Fibroblast of skin of abdomen (primary cell): Measurements from ENCODE around the gene OR6B2.

ENCODE experiments used
- DNase-seq: peaks from one replicate; pipeline ENCODE4 v3.0.0-alpha.2; 2013

OR6B2 gene

DNA sequence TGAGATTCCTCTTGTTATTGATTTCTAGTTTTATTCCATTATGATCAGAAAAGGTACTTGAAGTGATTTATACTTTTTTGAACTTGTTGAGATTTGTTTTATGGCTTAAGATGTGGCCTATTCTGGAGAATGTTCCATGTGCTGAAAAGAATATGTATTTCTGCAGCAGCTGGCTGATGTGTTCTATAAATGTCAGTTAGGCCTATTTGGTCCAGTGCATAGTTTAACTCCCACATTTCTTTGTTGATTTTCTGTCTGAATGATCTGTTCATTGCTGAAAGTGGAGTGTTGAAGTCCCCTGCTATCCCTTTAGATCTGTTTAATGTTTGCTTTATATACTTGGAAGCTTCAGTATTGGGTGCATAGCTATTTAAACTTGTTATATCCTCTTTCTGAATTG lies 7.1 kb upstream of the OR6B2 start:
- no peak for DNase-seq

DNA sequence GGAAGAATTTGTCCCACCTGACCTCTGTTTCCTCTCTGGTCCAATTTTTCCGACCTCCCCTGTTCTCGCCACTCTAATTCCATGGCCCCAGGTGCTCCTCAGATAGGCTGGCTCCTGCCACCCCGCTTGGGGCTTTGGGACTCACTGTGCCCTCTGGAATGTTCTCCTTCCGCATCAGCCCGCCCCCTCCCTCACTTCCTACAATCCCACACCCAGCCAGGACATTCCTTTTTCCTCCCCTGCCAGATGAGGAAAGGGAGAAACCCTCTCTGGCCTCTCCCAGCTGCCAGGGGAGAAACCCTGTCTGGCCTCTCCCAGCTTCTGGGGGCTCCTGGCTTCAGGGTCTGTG lies 3.1 kb upstream of the OR6B2 start:
- DNase-seq, result no peak

GRCh38 chr2:240032406-240033329 lies 2.4 kb upstream of the OR6B2 start:
- DNase-seq, result no peak

DNA sequence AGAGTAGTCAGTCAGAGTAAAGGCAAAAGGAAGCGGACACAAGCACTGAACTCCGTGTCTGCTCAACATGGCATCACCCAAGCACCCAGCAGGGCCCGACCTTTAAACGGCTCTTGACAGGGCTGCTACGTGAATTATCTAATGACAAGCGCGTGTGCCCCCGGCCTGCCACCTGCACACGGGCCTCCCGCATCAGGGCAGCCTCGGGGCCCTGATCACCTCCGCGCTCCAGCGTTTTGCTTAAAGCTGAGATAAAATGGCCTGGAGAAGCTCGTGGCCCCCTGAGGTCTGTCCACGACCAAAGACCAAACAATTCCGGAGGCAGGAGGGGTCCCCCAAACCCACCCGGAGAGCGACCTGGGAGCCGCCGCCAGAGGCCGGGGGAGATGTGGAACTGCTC lies 5.5 kb downstream of the OR6B2 start:
- no peak for DNase-seq

DNA sequence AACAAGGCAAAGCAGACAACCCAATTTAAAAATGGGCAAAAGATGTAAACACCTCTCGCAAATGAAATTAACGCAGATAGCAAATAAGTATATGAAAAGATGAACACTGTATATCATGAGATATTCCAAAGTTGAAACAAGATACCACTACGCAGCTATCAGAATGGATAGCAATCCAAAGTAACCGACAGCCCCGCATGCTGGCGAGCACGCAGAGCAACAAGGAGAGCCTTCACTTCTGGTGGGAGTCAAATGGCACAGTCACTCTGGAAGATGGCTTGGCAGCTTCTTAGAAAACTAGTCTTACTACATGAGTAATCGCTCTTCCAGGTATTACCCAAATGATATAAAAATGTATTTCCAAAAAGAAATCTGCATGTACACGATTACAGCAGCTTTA lies 6.4 kb downstream of the OR6B2 start:
- DNase-seq, result no peak

DNA sequence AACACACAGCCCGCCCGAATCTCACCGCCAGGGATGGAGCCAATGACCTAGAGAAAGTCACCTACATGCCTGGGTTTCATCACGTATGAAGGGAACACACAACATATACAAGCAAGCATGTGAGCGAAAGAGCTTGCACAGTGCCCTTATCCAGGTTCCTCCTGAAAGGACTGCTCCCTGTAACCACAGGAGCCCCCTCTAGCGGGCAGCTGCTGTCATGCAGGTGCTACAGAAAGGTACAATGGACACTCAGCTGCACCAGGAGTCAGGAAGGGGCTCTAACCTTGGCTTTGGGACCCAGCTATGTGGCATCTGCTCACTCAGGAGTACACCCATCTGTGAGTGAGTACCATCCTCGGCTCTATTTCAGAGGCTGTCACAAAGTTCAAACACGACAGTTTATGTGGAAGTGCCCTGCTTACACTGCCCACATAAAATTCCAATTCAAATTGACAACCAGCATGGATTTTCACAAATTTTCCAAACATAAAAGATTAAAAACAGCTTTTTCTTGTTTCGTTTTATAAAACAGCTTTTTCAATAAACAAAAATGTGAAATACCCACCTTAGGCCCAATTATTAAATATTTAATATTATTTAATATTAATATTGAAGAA lies 8.6 kb downstream of the OR6B2 start:
- peak; percentile 48 for DNase-seq

DNA sequence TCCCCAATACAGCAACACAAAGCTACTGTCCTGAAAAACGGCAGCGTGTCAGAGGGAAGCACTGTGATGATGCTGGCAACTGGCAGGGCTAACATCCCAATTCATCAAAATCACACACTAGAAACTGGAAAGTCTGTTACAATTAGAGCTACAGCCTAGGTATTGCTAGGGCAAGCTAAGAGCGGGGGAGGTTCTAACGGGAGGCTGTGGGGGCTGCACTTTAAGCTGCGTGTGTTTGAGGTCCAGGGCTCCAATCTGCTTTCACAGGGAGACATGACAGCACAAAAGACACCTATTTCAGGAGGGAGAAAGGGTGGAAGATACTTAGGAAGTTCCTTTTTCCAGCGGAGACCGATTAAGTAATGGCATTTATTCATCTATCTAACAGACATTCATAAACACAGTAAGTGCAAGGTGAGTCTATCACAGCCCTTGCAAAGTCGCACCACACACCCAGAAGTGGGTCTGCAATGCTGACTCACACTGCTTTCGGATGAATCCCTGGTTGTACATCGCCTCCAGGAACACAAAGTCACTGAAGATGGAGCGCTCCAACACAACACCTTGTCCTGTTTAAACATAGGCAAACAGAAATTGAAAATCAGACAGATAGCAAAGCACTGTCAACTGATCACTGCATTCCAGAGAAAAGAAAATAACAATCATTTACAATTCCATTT lies 12.0 kb downstream of the OR6B2 start:
- DNase-seq, result no peak

DNA sequence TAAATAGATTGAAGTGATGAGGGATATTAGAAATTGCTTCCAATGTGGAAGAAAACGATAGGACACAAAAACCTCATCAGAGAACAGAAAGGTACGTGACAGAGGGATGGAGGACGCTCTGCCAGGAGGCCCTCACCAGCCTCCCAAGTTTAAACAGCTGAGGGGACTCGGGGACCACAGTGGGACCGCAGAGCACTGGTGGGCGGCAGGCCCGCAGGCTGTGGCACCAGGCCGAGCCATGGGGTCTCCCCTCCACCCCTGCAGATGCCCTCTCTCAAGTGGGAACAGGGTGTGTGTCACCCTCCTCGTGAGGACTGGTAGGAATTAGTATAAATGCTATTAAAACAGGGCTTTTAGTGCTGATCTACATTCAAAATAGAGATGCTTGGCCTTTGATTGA lies 15.9 kb downstream of the OR6B2 start:
- no peak for DNase-seq

GRCh38 chr2:240013343-240013742 lies 16.9 kb downstream of the OR6B2 start:
- DNase-seq, result no peak

DNA sequence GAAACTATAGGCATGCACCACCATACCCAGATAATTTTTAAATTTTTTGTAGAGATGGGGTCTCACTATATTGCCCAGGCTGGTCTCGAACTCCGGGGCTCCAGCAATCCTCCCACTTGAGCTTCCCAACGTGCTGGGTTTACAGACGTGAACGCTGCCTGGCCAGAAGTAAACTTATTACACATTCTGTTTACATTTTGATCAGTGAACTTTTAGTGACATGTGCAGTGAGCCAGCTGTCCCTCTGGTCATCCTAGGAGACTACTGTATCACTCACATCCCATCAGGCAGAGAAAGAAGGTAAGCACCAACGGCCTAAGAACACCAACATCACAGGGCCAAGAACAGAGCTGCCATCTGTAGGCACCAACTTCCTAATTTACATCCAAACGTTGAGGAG lies 27.2 kb downstream of the OR6B2 start:
- DNase-seq, result no peak

- DNase-seq, result no peak
These were observed 29.6 kb downstream of the OR6B2 start for GRCh38 chr2:240000671-240001070.

DNA sequence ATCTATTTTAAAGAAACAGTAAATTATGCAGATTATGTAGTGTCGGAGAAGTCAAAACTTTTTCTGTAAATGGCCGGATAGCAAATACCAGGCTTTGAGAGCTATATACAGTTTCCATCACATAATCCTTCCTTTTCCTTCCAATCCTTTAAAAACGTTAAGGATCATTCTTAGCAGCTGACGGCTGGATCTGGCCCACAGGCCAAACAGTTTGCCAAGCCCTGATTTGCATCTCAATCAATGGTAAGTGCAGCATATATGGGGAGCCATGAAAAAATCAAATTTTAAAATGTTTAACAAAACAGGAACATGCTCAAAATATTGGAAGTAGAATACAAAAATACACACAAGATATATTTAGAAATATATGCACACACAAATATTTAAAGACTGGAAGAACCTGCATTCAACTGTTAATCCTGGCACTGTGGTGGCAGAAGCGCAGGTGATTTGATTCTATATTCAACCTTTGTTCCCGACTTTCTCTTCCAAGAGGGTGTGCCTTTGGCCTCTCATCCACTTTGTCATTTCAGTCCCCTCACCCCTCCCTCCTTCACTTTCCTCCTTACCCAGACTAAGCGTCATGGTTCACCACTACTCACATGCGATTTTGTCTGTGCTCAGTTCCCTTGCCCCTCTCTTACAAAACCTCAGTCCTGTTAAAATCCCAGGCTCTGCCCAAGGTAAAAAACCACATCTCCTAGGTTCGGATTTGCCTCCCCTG lies 32.4 kb downstream of the OR6B2 start:
- no peak for DNase-seq

DNA sequence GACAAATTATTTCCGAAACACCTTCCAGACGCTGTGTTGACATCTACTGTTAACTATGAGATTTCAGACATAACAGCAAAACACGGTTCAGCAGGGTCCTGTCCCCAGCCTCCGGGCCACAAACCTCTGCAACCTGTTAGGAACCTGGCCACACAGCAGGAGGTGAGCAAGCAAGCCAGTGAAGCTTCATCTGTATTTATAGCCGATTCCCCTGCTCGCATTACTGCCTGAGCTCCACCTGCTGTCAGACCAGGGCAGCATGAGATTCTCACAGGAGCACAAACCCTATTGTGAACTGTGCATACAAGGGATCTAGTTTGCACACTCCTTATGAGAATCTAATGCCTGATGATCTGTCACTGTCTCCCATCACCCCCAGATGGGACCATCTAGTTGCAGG lies 36.1 kb downstream of the OR6B2 start:
- DNase-seq, result no peak

- no peak for DNase-seq
These were observed 36.9 kb downstream of the OR6B2 start for GRCh38 chr2:239993291-239993690.

DNA sequence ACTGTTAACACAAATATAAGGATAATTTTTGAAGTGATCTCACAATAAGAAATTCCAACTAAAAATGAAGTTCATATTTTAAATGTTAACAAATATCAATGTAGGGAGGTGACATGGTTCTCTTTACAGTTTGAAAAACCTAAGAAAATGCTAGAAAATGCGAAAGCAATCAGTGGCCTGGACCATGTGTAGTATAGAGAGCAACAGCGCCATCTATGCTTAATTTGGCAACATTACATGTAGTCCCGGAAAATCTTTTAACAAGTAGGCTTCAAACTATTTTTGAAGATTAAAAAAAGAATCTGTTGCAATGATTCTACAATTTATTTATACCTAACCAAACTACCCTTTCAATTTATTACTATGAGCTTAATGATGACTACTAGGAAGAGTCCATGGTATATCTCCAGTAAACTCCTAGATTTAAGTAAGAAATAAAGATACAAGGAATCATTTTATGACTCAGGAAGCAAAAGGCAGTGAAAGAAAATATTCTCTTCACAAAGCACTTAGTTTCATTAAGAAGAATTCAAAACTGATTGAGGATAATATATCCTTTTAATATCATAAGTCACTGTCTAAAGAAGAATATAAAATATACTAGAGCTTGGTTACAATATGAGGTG lies 38.4 kb downstream of the OR6B2 start:
- DNase-seq, result peak; percentile 48

GRCh38 chr2:239990966-239991365 lies 39.3 kb downstream of the OR6B2 start:
- no peak for DNase-seq

DNA sequence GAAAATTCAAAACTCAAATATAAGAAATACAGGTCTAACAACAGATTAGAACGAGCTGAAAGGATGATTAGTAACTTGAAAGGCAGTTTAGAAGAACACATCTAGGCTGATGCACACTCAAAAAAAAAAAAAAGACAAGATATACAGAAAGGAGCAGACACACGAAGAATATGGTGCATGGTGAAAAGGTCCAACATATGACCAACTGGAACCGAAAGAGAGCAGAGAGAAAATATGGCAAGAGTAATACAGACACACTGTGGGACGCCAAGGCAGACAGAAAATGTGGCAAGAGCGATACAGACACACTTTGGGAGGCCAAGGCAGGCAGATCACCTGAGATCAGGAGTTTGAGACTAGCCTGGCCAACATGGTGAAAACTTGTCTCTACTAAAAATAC lies 44.9 kb downstream of the OR6B2 start:
- no peak for DNase-seq

GRCh38 chr2:239984421-239985194 lies 45.6 kb downstream of the OR6B2 start:
- DNase-seq, result no peak

- no peak for DNase-seq
These were observed 47.0 kb downstream of the OR6B2 start for GRCh38 chr2:239983004-239983778.
